Prostate gland (tissue), 2 donors: ENCODE data around the gene DAB1.

Experiments
- CTCF ChIP-seq, 4 experiments: fragments of 200-600 bp in 2 of 4; fragments of 450-650 bp in 2 of 4; sonication (generic) in 2 of 4; IDR thresholded peaks; 1 replicate in 3 of 4; 2 replicates in 1 of 4; pipeline ENCODE4 v1.5.1; 2016 to 2019; ENCODE audit warnings: antibody characterized with exemption in 4 of 4, mild to moderate bottlenecking in 2 of 4, moderate library complexity in 2 of 4
- POLR2A ChIP-seq: fragments of 450-650 bp; IDR thresholded peaks from one replicate; pipeline ENCODE4 v1.6.1; 2016; ENCODE audit warnings: antibody characterized with exemption, mild to moderate bottlenecking

GRCh38 chr1:57340334-57341070, 83.4 kb downstream of the DAB1 start:
- TF ChIP-seq CTCF (IDR thresholded peaks at IDR 0.05) (no peak), POLR2A (no peak)
